HepG2 (cell line): Measurements from ENCODE around the gene NDRG2. TPM values are rescaled to one million over a fixed set of nuclear protein-coding genes. Genes with fewer than 3 reads are reported as not detected.
A peak's percentile ranks its signal among the peaks of the same experiment; 100 is the strongest.

Experiments
- ATAC-seq: fragments of 200-7000 bp; cut with Tn5 transposase; 3 replicates; pipeline ENCODE4 v1.9.1; 2020; ENCODE audit warnings: mild to moderate bottlenecking, moderate library complexity
- BruUV-seq: library from RNA; stranded (reverse); fragments of 400-500 nt; replicated peaks from 2 replicates; lab custom pipeline; 2021; lab: Mats Ljungman, UMichigan
- CTCF ChIA-PET: fragments of 300-600 bp; formaldehyde crosslinking; extraction: SDS; loops from one replicate; lab custom pipeline; 2021; ENCODE audit warnings: low total read pairs, inconsistent platforms, low intra/inter-chr PET ratio; lab: Yijun Ruan, JAX
- POLR2A ChIA-PET: fragments of 350-600 bp; sonication (Branson Sonifier 250); formaldehyde crosslinking; loops from one replicate; lab custom pipeline; 2020; ENCODE audit warnings: antibody characterized with exemption, inconsistent platforms; lab: Yijun Ruan, JAX
- DNase-seq: peaks from one replicate; pipeline ENCODE4 v3.0.0-alpha.2; 2015; ENCODE audit warnings: low spot score
- FAIRE-seq: peaks from 3 replicates; lab custom pipeline; 2011; peaks lifted over from hg19 to GRCh38; lab: Jason Lieb, UNC
- H2AFZ ChIP-seq: one replicate; pipeline ENCODE4 v1.6.1; 2011; ENCODE audit warnings: low read length, inconsistent platforms
- H3K27ac ChIP-seq: fragments of 300-600 bp; 3 replicates; pipeline ENCODE4 v1.8.0; 2011; ENCODE audit warnings: mixed run types, mild to moderate bottlenecking, mixed read lengths, low read length, inconsistent platforms; ENCODE audit not compliant: insufficient read depth; ENCODE audit errors: extremely low read length
- H3K27me3 ChIP-seq, 2 experiments: fragments of 200-600 bp in 1 of 2; 2 replicates in 1 of 2; 3 replicates in 1 of 2; pipeline versions ENCODE4 v1.6.0 to v1.8.0; 2011; ENCODE audit warnings: low read length in 2 of 2, mild to moderate bottlenecking in 2 of 2, moderate library complexity in 2 of 2, inconsistent platforms in 1 of 2; ENCODE audit not compliant: insufficient read depth in 2 of 2, control insufficient read depth in 1 of 2
- H3K36me3 ChIP-seq, 2 experiments: fragments of 200-600 bp in 1 of 2; replicated peaks in 1 of 2; 2 replicates in 1 of 2; 3 replicates in 1 of 2; pipeline versions ENCODE4 v1.5.1 to v1.8.0; 2011; ENCODE audit warnings: low read length in 2 of 2, inconsistent platforms in 1 of 2; ENCODE audit not compliant: insufficient read depth in 2 of 2, control insufficient read depth in 1 of 2
- H3K4me1 ChIP-seq: 2 replicates; pipeline ENCODE4 v1.5.1; 2012; ENCODE audit warnings: low read length, inconsistent platforms; ENCODE audit not compliant: insufficient read depth
- H3K4me2 ChIP-seq: 2 replicates; pipeline ENCODE4 v1.6.0; 2011; ENCODE audit warnings: low read depth, low read length, inconsistent platforms
- H3K4me3 ChIP-seq, 3 experiments: fragments of 200-600 bp in 1 of 3; sonication (generic), shearing (Covaris generic) in 1 of 3; replicated peaks in 1 of 3; 2 replicates each; pipeline ENCODE4 v1.5.1; 2011 to 2016; ENCODE audit warnings: low read length in 3 of 3, inconsistent platforms in 2 of 3, low read depth in 2 of 3, mild to moderate bottlenecking in 2 of 3, control low read depth in 1 of 3, mixed read lengths in 1 of 3; ENCODE audit not compliant: insufficient read depth in 1 of 3
- H3K79me2 ChIP-seq: one replicate; pipeline ENCODE4 v1.6.1; 2011; ENCODE audit warnings: low read length, inconsistent platforms; ENCODE audit not compliant: insufficient read depth
- H3K9ac ChIP-seq: 2 replicates; pipeline ENCODE4 v1.6.0; 2011; ENCODE audit warnings: mild to moderate bottlenecking, low read depth, low read length, inconsistent platforms; ENCODE audit not compliant: insufficient read depth
- H3K9me3 ChIP-seq: 2 replicates; pipeline ENCODE4 v1.5.1; 2012; ENCODE audit warnings: mild to moderate bottlenecking, low read length
- H4K20me1 ChIP-seq: 2 replicates; pipeline ENCODE4 v1.6.0; 2011; ENCODE audit warnings: inconsistent platforms, mild to moderate bottlenecking, low read length, moderate library complexity; ENCODE audit not compliant: insufficient read depth
- ARNT ChIP-seq: fragments of 450-650 bp; IDR thresholded peaks from 2 replicates; pipeline ENCODE4 v1.6.1; 2017
- FIP1L1 ChIP-seq: fragments of 200-400 bp; formaldehyde crosslinking; IDR thresholded peaks from 2 replicates; pipeline ENCODE4 v1.6.1; 2018; ENCODE audit warnings: low read depth, mild to moderate bottlenecking, low read length, moderate library complexity, borderline replicate concordance; ENCODE audit not compliant: insufficient read depth
- KDM5A ChIP-seq: fragments of 200-600 bp; sonication (generic); IDR thresholded peaks from 2 replicates; pipeline ENCODE4 v1.7.0; 2018; ENCODE audit warnings: antibody characterized with exemption, mild to moderate bottlenecking, low read length, borderline replicate concordance
- MIER3 ChIP-seq: IDR thresholded peaks from 2 replicates; pipeline ENCODE4 v1.6.1; 2016; ENCODE audit warnings: missing compliant biosample characterization, borderline replicate concordance
- SMYD3 ChIP-seq: sonication (generic); formaldehyde crosslinking; IDR thresholded peaks from 2 replicates; pipeline ENCODE4 v1.8.1; 2023; ENCODE audit warnings: mild to moderate bottlenecking, missing genetic modification reagents
- TEAD3 ChIP-seq: optimal IDR thresholded peaks from 2 replicates; pipeline ENCODE3; 2016; ENCODE audit warnings: borderline replicate concordance
- ZBTB38 ChIP-seq: sonication (generic); formaldehyde crosslinking; IDR thresholded peaks from 2 replicates; pipeline ENCODE4 v1.5.1; 2020; ENCODE audit warnings: mild to moderate bottlenecking, missing genetic modification reagents
- ZNF317 ChIP-seq: sonication (generic); formaldehyde crosslinking; IDR thresholded peaks from 2 replicates; pipeline ENCODE4 v1.5.0; 2020; ENCODE audit warnings: mild to moderate bottlenecking, missing genetic modification reagents
- WGBS: methylation state at CpG from one replicate; pipeline ENCODE4 v1.1.6; 2017; ENCODE audit warnings: low lambda C conversion rate; 5-methylcytosine and 5-hydroxymethylcytosine counted together
- in situ Hi-C: cut with HindIII; loops from 2 replicates; pipeline ENCODE4 v1.10.0; 2017; ENCODE audit warnings: low pct_unique_long_range_greater_than_20kb; ENCODE audit not compliant: extremely low pct_ligation_motif_present
- intact Hi-C: fragments of 100-400 bp; cut with micrococcal nuclease; formaldehyde crosslinking; loops from one replicate; pipeline ENCODE4 v1.10.0; 2022; ENCODE audit not compliant: unreplicated experiment
- polyA plus RNA-seq, 8 experiments: library from polyadenylated mRNA; depleted of rRNA in 3 of 8; stranded (reverse) in 7 of 8; unstranded in 1 of 8; fragments of >200 nt; fragmentation: Illumina TruSeq in 4 of 8; extraction: Trizol in 4 of 8; gene quantifications; 2 replicates each; pipeline versions ENCODE4 v1.2.1 to v1.2.3, GENCODE V29; 2011 to 2016; ENCODE audit warnings: low read depth in 4 of 8, missing spikeins in 1 of 8, mixed read lengths in 1 of 8; ENCODE audit not compliant: insufficient read depth in 1 of 8
- total RNA-seq, 5 experiments: library from RNA; depleted of rRNA; stranded (reverse); fragments of >200 nt; fragmentation: Illumina TruSeq; extraction: Trizol; gene quantifications; 2 replicates each; pipeline ENCODE4 v1.2.3, GENCODE V29; 2016; ENCODE audit warnings: low read depth in 1 of 5
- TF ChIP-seq, protein P1 (sequence below): IDR thresholded peaks from 2 replicates; pipeline ENCODE4 v1.6.1; 2016; ENCODE audit warnings: missing genetic modification reagents, missing compliant biosample characterization
- TF ChIP-seq, protein P2 (sequence below): sonication (generic); formaldehyde crosslinking; IDR thresholded peaks from 2 replicates; pipeline ENCODE4 v1.4.0; 2020; ENCODE audit warnings: missing genetic modification reagents, mild to moderate bottlenecking, borderline replicate concordance
- TF ChIP-seq, protein P3 (sequence below): sonication (generic); formaldehyde crosslinking; IDR thresholded peaks from 2 replicates; pipeline ENCODE4 v1.4.0; 2020; ENCODE audit warnings: missing genetic modification reagents
- TF ChIP-seq, protein P4 (sequence below): IDR thresholded peaks from 2 replicates; pipeline ENCODE4 v1.6.1; 2016; ENCODE audit warnings: mild to moderate bottlenecking
- TF ChIP-seq, protein P5 (sequence below): sonication (generic); formaldehyde crosslinking; IDR thresholded peaks from 2 replicates; pipeline ENCODE4 v1.8.1; 2023; ENCODE audit warnings: mild to moderate bottlenecking, missing genetic modification reagents, borderline replicate concordance

The NDRG2 gene
- total and polyA plus RNA-seq, 2 of the 13 experiments (the other 11 are each of a cell fraction or from before 2014, with no cell fraction given) = 27.2 to 189 TPM

DNA sequence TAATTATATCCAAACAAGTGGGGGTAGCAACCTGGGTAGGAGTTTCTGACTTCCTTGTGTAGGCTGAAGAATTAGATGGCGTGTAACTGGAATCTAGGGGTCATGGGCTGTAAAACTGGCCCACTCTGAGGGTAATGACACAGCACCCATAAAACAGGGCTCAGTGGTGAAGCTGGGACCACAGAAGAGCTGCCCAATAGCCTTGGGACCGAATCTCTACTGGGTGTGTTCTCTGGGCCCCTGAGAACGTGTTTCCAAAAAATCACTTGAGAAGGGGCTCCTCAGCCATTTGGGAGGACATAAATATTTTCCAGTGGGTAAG lies 36.4 kb upstream of the NDRG2 start:
- TF ChIP-seq, protein P1, sequence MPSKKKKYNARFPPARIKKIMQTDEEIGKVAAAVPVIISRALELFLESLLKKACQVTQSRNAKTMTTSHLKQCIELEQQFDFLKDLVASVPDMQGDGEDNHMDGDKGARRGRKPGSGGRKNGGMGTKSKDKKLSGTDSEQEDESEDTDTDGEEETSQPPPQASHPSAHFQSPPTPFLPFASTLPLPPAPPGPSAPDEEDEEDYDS (CRISPR knock-in tag) = no peak
- TF ChIP-seq MIER3 (CRISPR knock-in tag) (0 out of 2 replicates have a peak, but pooled peaks have one; percentile 3), FIP1L1 (no peak), SMYD3 (CRISPR knock-in tag) (0 out of 2 replicates have a peak, but pooled peaks have one; percentile 57), ZBTB38 (CRISPR knock-in tag) (peak; percentile 90; the same call in 1 of the 2 replicates), ZNF317 (CRISPR knock-in tag) (0 out of 2 replicates have a peak, but pooled peaks have one; percentile 21), ARNT (no peak), TEAD3 (CRISPR knock-in tag) (peak; percentile 52), KDM5A (0 out of 2 replicates have a peak, but pooled peaks have one; percentile 25)
- TF ChIP-seq, protein P2, sequence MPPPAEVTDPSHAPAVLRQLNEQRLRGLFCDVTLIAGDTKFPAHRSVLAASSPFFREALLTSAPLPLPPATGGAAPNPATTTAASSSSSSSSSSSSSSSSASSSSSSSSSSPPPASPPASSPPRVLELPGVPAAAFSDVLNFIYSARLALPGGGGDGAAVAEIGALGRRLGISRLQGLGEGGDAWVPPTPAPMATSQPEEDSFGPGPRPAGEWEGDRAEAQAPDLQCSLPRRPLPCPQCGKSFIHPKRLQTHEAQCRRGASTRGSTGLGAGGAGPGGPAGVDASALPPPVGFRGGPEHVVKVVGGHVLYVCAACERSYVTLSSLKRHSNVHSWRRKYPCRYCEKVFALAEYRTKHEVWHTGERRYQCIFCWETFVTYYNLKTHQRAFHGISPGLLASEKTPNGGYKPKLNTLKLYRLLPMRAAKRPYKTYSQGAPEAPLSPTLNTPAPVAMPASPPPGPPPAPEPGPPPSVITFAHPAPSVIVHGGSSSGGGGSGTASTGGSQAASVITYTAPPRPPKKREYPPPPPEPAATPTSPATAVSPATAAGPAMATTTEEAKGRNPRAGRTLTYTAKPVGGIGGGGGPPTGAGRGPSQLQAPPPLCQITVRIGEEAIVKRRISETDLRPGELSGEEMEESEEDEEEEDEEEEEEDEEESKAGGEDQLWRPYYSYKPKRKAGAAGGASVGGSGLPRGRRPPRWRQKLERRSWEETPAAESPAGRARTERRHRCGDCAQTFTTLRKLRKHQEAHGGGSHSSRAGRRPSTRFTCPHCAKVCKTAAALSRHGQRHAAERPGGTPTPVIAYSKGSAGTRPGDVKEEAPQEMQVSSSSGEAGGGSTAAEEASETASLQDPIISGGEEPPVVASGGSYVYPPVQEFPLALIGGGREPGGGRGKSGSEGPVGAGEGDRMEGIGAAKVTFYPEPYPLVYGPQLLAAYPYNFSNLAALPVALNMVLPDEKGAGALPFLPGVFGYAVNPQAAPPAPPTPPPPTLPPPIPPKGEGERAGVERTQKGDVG (CRISPR knock-in tag) = peak; percentile 80; the same call in 1 of the 2 replicates
- TF ChIP-seq, protein P3, sequence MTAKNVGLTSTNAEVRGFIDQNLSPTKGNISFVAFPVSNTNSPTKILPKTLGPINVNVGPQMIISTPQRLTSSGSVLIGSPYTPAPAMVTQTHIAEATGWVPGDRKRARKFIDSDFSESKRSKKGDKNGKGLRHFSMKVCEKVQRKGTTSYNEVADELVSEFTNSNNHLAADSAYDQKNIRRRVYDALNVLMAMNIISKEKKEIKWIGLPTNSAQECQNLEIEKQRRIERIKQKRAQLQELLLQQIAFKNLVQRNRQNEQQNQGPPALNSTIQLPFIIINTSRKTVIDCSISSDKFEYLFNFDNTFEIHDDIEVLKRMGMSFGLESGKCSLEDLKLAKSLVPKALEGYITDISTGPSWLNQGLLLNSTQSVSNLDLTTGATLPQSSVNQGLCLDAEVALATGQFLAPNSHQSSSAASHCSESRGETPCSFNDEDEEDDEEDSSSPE (CRISPR knock-in tag) = no peak
- TF ChIP-seq, protein P4, sequence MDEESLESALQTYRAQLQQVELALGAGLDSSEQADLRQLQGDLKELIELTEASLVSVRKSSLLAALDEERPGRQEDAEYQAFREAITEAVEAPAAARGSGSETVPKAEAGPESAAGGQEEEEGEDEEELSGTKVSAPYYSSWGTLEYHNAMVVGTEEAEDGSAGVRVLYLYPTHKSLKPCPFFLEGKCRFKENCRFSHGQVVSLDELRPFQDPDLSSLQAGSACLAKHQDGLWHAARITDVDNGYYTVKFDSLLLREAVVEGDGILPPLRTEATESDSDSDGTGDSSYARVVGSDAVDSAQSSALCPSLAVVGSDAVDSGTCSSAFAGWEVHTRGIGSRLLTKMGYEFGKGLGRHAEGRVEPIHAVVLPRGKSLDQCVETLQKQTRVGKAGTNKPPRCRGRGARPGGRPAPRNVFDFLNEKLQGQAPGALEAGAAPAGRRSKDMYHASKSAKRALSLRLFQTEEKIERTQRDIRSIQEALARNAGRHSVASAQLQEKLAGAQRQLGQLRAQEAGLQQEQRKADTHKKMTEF (CRISPR knock-in tag) = 0 out of 2 replicates have a peak, but pooled peaks have one; percentile 22
- TF ChIP-seq, protein P5, sequence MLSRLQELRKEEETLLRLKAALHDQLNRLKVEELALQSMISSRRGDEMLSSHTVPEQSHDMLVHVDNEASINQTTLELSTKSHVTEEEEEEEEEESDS (CRISPR knock-in tag) = peak; percentile 31; the same call in 1 of the 2 replicates
- H3K27ac ChIP-seq = peak overlapping the region; percentile 71
- WGBS = 58% methylated on average over 3 of the region's 3 CpGs
- no peak for FAIRE-seq
- no peak overlapping the region for H3K9ac ChIP-seq
- H3K79me2 ChIP-seq = no peaks in the 10 kb centered on the region
- H2AFZ ChIP-seq = peak overlapping the region; percentile 16
- peak; percentile 4; the same call in 2 of the 3 replicates for ATAC-seq
- ChIA-PET POLR2A (interaction anchor here (1.2 to 2.8 kb wide), 11 partner anchors 10 to 47 kb away, joined by 4 to 59 read pairs (median 7); partner anchors contain the start of genes ARHGEF40, NDRG2 and ZNF219), CTCF (interaction anchor here (1.7 kb wide), 1 partner anchor 46 kb away, joined by 4 read pairs; no protein-coding TSS in a partner anchor)
- peak overlapping the region; percentile 59 for H3K4me2 ChIP-seq
- H3K9me3 ChIP-seq = no peaks in the 10 kb centered on the region
- peak overlapping the region in 2 of 3 experiments; percentile 5 to 17; a peak in 1 of 6 replicates for H3K4me3 ChIP-seq
- H3K27me3 ChIP-seq = no peaks in the 10 kb centered on the region
- H3K4me1 ChIP-seq = peaks cover 87% of the 10 kb centered on the region
- DNase-seq = no peak
- BruUV-seq = no TSS peak
- intact Hi-C loops (no loop called here), in situ Hi-C loops (no loop called here)
- no peaks in the 10 kb centered on the region for H4K20me1 ChIP-seq
- H3K36me3 ChIP-seq = no peaks in the 10 kb centered on the region
